ENCODE data around the gene CREG1.

GRCh38 chr1:167562702-167563101, 9.1 kb upstream of the CREG1 start:
- no peak for TF ChIP-seq CTCF (IDR thresholded peaks at IDR 0.05; ENCODE audit: low read depth, low read length, poor library complexity, severe bottlenecking)
- TF ChIP-seq EZH2phosphoT487 (IDR thresholded peaks at IDR 0.05; ENCODE audit: borderline replicate concordance, low read length), result no peak
